ENCODE measurements around the gene SLC24A4.

SLC24A4 gene

GRCh38 chr14:92323011-92323915, at the start of gene SLC24A4:
Gene SLC24A4 (plus strand): TSS chr14:92323165. CDS start chr14:92323831, 666 bp downstream.
- DNase-seq = no peak

GRCh38 chr14:92273166-92273565, 49.8 kb upstream of the SLC24A4 start:
- no peak for DNase-seq

- DNase-seq = no peak
Observed at GRCh38 chr14:92274055-92274454, 48.9 kb upstream of the SLC24A4 start.

GRCh38 chr14:92276074-92276473, 46.9 kb upstream of the SLC24A4 start:
- DNase-seq = no peak

GRCh38 chr14:92277031-92277430, 45.9 kb upstream of the SLC24A4 start:
- DNase-seq = no peak

GRCh38 chr14:92280554-92281262, 42.3 kb upstream of the SLC24A4 start:
- no peak for DNase-seq

- no peak for DNase-seq
Observed at GRCh38 chr14:92282669-92283068, 40.3 kb upstream of the SLC24A4 start.

GRCh38 chr14:92285311-92285710, 37.7 kb upstream of the SLC24A4 start:
- no peak for DNase-seq

- no peak for DNase-seq
Observed at GRCh38 chr14:92287987-92288386, 35.0 kb upstream of the SLC24A4 start.

- no peak for DNase-seq
Observed at GRCh38 chr14:92288994-92289660, 33.8 kb upstream of the SLC24A4 start.

- DNase-seq = no peak
Observed at GRCh38 chr14:92292673-92293072, 30.3 kb upstream of the SLC24A4 start.

- no peak for DNase-seq
Observed at GRCh38 chr14:92294506-92294905, 28.5 kb upstream of the SLC24A4 start.

GRCh38 chr14:92297818-92298595, 25.0 kb upstream of the SLC24A4 start:
- no peak for DNase-seq

- DNase-seq = no peak
Observed at GRCh38 chr14:92302481-92302880, 20.5 kb upstream of the SLC24A4 start.

GRCh38 chr14:92308716-92309115, 14.2 kb upstream of the SLC24A4 start:
- DNase-seq = no peak

- DNase-seq = no peak
Observed at GRCh38 chr14:92309968-92310530, 12.9 kb upstream of the SLC24A4 start.

GRCh38 chr14:92310776-92311375, 12.1 kb upstream of the SLC24A4 start:
- DNase-seq = no peak

GRCh38 chr14:92314182-92314581, 8.8 kb upstream of the SLC24A4 start:
- no peak for DNase-seq

- DNase-seq = no peak
Observed at GRCh38 chr14:92315050-92315805, 7.7 kb upstream of the SLC24A4 start.

GRCh38 chr14:92316176-92316575, 6.8 kb upstream of the SLC24A4 start:
- DNase-seq = no peak

- no peak for DNase-seq
Observed at GRCh38 chr14:92316937-92317336, 6.0 kb upstream of the SLC24A4 start.

All from HCEC 1CT (cell line).